Islet of Langerhans (tissue), 1 donor: Measurements from ENCODE around the gene RBMY1J.
"Not testable (repeated sequence)": the region's sequence is repeated elsewhere in the genome, so short reads cannot be mapped to it uniquely, and the experiment has no call there.

ENCODE experiments used
- FAIRE-seq: peaks from one replicate; lab custom pipeline; 2011; peaks lifted over from hg19 to GRCh38; lab: Jason Lieb, UNC

The RBMY1J gene

GRCh38 chrY:22403110-22403509, at the start of gene RBMY1J:
RBMY1J (plus strand) TSS chrY:22403410; CDS start chrY:22405448, 2,038 bp downstream.
- FAIRE-seq, result not testable (repeated sequence)

GRCh38 chrY:22367416-22367815, 35.8 kb upstream of the RBMY1J start:
- no peak for FAIRE-seq

GRCh38 chrY:22370623-22371022, 32.6 kb upstream of the RBMY1J start:
- peak; percentile 99 for FAIRE-seq

- FAIRE-seq, result no peak
Observed at GRCh38 chrY:22373494-22373893, 29.7 kb upstream of the RBMY1J start.

- FAIRE-seq, result peak; percentile 92
Observed at GRCh38 chrY:22444718-22445396, 41.6 kb downstream of the RBMY1J start.

GRCh38 chrY:22455522-22455921, 52.3 kb downstream of the RBMY1J start:
- not testable (repeated sequence) for FAIRE-seq

- not testable (repeated sequence) for FAIRE-seq
Observed at GRCh38 chrY:22461962-22462361, 58.8 kb downstream of the RBMY1J start.
